NB4 (cell line): ENCODE data around the gene HESX1.

Experiments used
- MYC ChIP-seq: IDR thresholded peaks from 2 replicates; pipeline ENCODE4 v1.6.1; 2011; ENCODE audit warnings: low read depth, low read length
- POLR2A ChIP-seq: IDR thresholded peaks from 2 replicates; pipeline ENCODE4 v1.6.1; 2011; ENCODE audit warnings: mild to moderate bottlenecking; ENCODE audit not compliant: insufficient read length; ENCODE audit errors: extremely low read depth
- TF ChIP-seq, protein P1 (sequence below): IDR thresholded peaks from one replicate; pipeline ENCODE4 v1.5.1; 2012; ENCODE audit warnings: low read depth, low read length
- TF ChIP-seq, protein P2 (sequence below): IDR thresholded peaks from 2 replicates; pipeline ENCODE4 v1.6.1; 2011; ENCODE audit warnings: low read depth, low read length

DNA sequence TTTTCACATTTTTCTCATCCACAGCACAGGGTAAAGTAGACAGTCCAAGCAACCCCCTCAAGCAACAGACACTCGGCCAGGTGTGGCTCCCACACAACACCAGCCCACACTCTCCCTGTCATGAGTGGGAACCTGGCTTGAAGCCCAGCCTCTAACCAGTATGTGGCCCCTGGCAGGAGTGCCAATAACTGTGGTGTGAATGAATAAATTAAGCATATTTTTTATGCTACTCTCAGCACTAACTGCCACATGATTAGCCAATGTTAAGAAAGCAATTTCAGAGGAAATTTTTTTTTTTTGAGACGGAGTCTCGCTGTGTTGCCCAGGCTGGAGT lies 44.5 kb downstream of the HESX1 start:
- TF ChIP-seq, protein P1, sequence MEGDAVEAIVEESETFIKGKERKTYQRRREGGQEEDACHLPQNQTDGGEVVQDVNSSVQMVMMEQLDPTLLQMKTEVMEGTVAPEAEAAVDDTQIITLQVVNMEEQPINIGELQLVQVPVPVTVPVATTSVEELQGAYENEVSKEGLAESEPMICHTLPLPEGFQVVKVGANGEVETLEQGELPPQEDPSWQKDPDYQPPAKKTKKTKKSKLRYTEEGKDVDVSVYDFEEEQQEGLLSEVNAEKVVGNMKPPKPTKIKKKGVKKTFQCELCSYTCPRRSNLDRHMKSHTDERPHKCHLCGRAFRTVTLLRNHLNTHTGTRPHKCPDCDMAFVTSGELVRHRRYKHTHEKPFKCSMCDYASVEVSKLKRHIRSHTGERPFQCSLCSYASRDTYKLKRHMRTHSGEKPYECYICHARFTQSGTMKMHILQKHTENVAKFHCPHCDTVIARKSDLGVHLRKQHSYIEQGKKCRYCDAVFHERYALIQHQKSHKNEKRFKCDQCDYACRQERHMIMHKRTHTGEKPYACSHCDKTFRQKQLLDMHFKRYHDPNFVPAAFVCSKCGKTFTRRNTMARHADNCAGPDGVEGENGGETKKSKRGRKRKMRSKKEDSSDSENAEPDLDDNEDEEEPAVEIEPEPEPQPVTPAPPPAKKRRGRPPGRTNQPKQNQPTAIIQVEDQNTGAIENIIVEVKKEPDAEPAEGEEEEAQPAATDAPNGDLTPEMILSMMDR = no peak
- TF ChIP-seq POLR2A = no peak
- TF ChIP-seq MYC = no peak
- TF ChIP-seq, protein P2, sequence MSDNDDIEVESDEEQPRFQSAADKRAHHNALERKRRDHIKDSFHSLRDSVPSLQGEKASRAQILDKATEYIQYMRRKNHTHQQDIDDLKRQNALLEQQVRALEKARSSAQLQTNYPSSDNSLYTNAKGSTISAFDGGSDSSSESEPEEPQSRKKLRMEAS = no peak
